Activated effector memory CD4-positive, alpha-beta T cell treated with anti-CD3 and anti-CD28 coated beads, Interleukin-2, amount 50 U/mL, for 16 hours (primary cell): ENCODE measurements around the gene CD59.

Experiments used
- DNase-seq: peaks from one replicate; pipeline ENCODE4 v3.0.0-alpha.2; 2020

CD59 gene, protein sequence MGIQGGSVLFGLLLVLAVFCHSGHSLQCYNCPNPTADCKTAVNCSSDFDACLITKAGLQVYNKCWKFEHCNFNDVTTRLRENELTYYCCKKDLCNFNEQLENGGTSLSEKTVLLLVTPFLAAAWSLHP

GRCh38 chr11:33736148-33736812 lies at the start of gene CD59:
TSS of gene CD59 (minus strand) at chr11:33736423. CDS start at chr11:33722445, 13,978 bp downstream.
- DNase-seq: peak; percentile 96

DNA sequence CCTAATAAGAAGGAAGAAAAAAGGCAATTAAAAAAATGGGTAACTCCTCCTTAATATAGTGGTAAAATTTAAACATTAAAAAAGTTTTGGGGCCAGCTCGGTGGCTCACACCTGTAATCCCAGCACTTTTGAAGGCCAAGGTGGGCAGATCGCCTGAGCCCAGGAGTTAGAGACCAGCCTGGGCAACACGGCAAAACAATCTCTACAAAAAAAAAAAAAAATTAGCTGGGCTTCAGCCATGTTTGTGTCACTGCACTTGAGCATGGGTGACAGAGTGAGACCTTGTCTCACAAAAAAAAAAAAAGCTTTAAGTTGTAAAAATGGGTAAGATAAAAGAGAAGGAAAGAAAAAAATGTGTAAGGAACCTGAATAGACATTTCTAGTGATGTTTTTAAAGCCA lies 49.4 kb upstream of the CD59 start:
- no peak for DNase-seq

GRCh38 chr11:33779849-33780528 lies 43.8 kb upstream of the CD59 start:
- DNase-seq: no peak

- DNase-seq: no peak
Observed at GRCh38 chr11:33778675-33779074, 42.5 kb upstream of the CD59 start.

DNA sequence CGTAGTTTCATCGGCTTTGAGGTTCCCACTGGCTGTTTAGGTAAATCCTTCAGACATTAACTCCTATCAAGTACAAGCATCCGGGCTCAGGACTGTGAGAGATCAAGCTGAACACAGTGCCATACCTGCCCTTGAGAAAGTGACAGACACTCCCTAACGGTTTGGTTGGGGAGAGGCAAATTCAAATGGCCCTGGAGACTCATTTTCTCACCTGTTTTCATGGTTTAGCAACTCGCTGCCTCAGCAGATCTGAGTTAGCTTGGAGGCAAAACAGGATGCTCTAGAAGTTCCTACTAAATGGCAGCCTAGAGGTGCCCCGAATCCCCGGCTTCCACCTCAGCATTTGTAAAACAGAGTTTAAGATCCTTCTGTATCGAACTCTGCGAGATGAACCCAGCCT lies 41.7 kb upstream of the CD59 start:
- no peak for DNase-seq

GRCh38 chr11:33775832-33776470 lies 39.7 kb upstream of the CD59 start:
- DNase-seq: no peak

DNA sequence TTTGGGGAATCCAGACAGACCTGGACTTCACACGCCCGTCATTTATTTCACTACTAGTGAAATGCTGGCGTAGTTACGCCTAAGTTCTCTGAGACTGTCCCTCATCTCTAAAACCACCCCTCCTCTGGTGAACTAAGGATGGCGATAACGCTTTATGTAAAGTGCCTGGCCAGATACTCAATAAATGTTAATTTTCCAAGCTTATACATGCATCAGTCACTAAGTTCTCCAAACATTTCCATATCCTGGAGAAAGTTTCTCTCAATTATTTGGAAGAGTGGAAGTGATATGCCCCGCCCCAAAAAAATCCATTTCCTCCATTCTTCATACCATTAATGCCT lies 39.2 kb upstream of the CD59 start:
- DNase-seq: no peak

DNA sequence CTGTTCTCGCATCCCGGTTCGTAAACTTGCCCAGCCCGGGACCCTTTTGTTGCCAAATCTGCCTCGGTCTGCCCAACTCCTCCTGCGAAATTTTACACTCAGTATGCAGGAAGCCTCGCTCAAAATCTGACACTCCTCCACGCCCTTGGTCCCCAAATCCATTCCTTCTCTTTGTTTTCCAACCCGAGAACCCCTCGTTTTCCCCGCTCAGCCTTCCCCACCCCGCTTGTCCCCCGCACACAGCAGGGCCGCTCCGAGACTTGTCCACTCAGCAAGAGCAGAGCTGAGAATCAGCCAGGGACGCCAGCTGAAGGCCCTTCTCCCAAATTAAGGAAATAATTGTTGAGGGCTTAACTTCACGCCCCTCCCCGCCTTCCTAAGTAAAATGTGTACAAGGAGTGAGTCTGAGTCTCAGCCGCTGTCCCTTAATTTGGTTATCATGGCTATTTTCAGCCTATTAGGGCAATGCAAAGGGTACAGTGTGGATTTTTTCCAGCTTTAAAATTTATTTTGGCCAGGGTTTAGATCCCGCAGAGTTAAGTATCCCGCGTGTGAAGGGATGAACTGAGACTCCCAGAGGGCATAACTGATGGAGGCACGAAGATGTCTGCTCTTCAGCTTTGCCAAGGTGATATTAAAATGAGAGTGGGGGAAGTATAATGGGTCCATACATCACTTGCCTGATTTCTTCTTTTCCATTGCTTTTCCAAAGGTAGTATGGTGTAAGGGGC lies 38.7 kb upstream of the CD59 start:
- peak; percentile 67 for DNase-seq

DNA sequence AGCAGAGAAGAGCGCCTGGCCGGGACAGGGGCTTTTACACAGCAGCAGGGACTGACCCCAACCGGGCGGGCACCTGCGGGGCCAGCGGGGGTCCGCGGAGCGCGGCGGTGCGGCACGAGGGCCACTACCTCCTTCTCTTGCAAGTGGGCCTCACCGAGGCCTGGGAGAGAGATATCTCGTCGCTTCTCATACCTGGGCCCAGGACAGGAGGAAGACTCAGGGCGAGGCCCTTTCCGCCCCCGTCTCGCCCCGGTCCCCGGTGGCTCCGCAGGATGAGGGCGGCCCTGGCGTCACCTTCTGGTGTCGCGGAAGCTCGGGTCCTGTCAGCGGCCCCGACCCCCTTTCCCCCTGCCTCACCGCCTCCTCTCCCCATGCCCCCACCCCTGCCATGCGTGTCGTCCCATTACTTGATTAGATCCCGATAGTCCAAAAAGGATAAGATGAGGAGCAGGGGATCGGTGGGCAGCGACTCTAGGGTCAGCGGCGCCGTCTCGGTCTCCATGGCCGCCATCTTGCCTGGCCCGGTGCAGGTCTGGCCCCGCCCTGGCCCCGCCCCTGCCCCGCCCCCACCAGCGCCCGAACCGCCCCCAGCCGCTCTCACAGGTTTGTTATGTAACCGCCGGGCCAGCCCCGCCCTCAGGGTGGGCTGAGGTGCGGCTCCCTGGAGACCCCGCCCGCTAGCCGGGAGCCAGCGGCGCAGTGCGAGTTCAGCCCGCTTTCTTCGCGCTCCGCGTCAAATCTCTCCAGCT lies 37.9 kb upstream of the CD59 start, which contains the start of gene FBXO3:
Gene FBXO3 (minus strand): TSS at position 534 of the 749 bp plus-strand sequence. CDS start 23 bp downstream, at position 511.
- DNase-seq: peak; percentile 95

DNA sequence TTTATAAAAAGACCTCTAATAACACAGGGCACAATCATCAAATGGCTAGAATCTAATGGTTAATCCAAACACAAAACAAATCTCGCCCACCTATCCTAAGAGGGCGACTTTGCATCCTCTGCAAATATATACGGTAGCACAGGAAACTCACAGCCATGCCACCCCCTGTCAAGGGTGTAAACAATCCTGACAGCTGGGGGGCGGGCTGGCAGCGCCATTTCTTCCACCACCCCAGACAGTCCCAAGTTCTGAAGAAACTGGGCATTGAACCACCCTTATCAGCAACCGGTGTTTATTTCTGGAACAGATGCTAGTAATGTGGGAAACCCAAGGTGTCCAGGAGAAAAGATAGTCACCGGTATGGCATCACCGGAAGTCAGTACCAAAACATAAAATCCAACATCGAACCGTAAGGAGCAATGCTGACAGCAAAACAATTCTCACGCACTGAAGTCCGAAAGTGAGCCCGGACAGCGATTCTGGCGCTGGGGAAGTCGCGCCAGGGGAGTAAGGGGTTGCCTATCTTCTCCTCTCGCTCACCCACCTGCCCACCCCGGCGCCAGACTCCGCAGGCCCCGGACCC lies 37.3 kb upstream of the CD59 start:
- DNase-seq: peak; percentile 75

GRCh38 chr11:33772870-33773269 lies 36.6 kb upstream of the CD59 start:
- DNase-seq: no peak

DNA sequence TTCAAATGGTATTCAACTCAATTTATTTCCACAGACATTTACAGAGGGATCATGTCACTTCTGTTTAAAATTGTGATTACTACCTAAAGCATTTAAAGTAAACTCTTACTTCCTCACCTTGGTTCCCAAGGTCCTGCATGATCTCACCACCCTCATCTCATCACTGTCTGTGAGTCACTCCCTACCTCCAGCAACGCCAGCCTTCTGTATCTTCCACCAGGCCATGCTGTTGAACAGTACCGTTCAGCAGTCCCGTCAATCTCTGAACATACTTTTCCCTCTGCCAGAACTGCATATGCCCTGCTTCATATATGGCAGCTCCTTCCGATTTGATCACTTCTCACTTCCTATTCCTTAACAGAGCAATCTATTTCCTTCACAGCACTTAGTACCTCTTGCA lies 36.1 kb upstream of the CD59 start:
- no peak for DNase-seq

DNA sequence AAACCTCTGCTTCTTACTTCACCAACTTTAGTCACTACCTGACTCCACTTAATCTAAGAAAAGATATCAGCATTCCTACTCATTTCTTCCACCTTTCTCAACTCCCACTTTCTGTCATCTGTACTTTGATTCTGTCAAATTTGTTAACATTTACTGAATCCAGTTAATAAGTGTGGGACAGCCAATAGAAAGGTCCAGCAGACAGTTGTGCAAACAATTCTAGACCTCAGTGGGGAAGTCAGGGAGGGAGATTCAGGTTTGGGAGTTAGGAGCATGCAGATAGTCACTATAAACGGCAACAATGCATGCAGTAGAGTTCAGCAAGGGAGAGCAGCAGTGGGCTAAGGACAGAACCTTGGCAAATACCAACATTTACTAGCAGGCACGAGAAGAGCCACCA lies 34.0 kb upstream of the CD59 start:
- no peak for DNase-seq

DNA sequence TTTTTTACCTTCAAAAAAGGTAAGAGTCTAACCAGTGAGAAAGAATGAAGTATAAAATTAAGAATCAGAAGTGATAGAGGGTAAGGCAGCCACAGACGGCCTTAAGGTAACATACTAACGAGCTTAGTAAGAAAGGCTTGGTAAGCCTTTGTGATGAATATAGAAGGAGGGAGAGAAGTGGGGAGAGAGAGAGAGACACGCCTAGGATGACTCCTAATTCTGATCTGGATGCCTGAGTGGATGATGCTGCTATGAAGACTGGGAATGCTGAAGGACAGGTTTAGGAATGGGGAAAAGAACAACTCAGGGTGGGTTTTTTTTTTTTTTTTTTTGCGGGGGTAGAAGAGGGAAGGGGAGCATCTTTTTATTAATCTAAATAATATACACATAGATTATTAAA lies 33.3 kb upstream of the CD59 start:
- DNase-seq: no peak

GRCh38 chr11:33767624-33768023 lies 31.4 kb upstream of the CD59 start:
- DNase-seq: no peak

GRCh38 chr11:33766085-33766484 lies 29.9 kb upstream of the CD59 start:
- no peak for DNase-seq

GRCh38 chr11:33761471-33761870 lies 25.2 kb upstream of the CD59 start:
- no peak for DNase-seq

- no peak for DNase-seq
Observed at GRCh38 chr11:33753304-33753967, 17.2 kb upstream of the CD59 start.

DNA sequence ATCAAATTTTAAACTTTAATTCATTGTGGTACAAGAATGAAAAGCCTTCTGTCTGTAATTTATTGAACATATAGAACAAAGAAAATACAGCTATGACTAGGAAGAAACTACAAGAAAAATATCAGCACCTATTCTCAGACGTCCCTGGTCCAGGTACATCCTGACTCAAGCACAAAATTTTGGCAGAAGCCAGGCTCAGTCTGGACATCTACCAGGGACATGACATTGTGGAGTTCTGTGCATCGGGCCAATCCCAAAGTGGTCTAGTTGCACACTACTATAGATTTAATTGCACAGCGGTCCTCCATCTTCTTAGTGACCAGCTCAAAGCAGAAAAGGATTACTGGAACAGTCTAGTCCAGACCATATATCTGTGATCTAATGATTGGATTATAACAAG lies 15.7 kb upstream of the CD59 start:
- no peak for DNase-seq

- DNase-seq: no peak
Observed at GRCh38 chr11:33747979-33748378, 11.8 kb upstream of the CD59 start.

- DNase-seq: no peak
Observed at GRCh38 chr11:33743291-33743690, 7.1 kb upstream of the CD59 start.
